Right cardiac atrium (tissue), 5 donors: ENCODE measurements around the gene SCP2. TPM values are rescaled to one million over a fixed set of nuclear protein-coding genes. Genes with fewer than 3 reads are reported as not detected.

Source experiments
- ATAC-seq, 2 donors: fragments of 200-7000 bp; cut with Tn5 transposase; one replicate each; pipeline versions ENCODE4 v1.8.0 to v1.9.1; 2020; ENCODE audit warnings: moderate library complexity in 2 of 2, mild to moderate bottlenecking in 1 of 2
- DNase-seq, 3 donors: peaks; one replicate each; pipeline ENCODE4 v3.0.0-alpha.2; 2020
- H3K27ac ChIP-seq: one replicate; pipeline ENCODE4 v1.5.1; 2013; ENCODE audit warnings: mild to moderate bottlenecking, low read length, control low read depth, moderate library complexity
- H3K27me3 ChIP-seq: one replicate; pipeline ENCODE4 v1.6.1; 2013; ENCODE audit not compliant: control insufficient read depth, insufficient read depth
- H3K4me1 ChIP-seq: one replicate; pipeline ENCODE4 v1.6.1; 2013; ENCODE audit warnings: low read length; ENCODE audit not compliant: control insufficient read depth, insufficient read depth
- H3K4me3 ChIP-seq: one replicate; pipeline ENCODE4 v1.5.1; 2013; ENCODE audit warnings: low read length, control low read depth
- H3K9me3 ChIP-seq: one replicate; pipeline ENCODE4 v1.6.1; 2013; ENCODE audit warnings: low read length; ENCODE audit not compliant: control insufficient read depth
- WGBS: extraction: QIAGEN DNeasy Blood & Tissue Kit; methylation state at CpG from one replicate; pipeline ENCODE4 v1.1.7; 2013; 5-methylcytosine and 5-hydroxymethylcytosine counted together
- intact Hi-C, 4 donors: fragments of 100-400 bp; cut with DNase I; formaldehyde crosslinking; loops; one replicate each; pipeline versions ENCODE4 v1.11.0 to v1.14.0; 2022 to 2023
- polyA plus RNA-seq: library from polyadenylated mRNA; stranded (reverse); fragments of 200-250 nt; gene quantifications from one replicate; pipeline ENCODE4 v1.2.3, GENCODE V29; 2013
- total RNA-seq, 4 donors: library from RNA; stranded (reverse); fragmentation: NEBNext Ultra II Directional; extraction: Animal tissue kit (Norgen Biotek cat#: 25700); gene quantifications; one replicate each; pipeline ENCODE4 v1.2.1, GENCODE V29; 2021
- donor health status: healthy with polysubstance abuse.
- donor health status: DM: no; HTN: yes; CAD: no.
- donor health status: DM: no; HTN: no; CAD: no.
- donor health status: DM: no; HTN: yes; CAD: no; lungs with severe emphysema.
- donor health status: DM: yes; HTN: yes; CAD: no.

Gene SCP2
- total and polyA plus RNA-seq, 5 donors: 129 to 203 (median 140) TPM

DNA sequence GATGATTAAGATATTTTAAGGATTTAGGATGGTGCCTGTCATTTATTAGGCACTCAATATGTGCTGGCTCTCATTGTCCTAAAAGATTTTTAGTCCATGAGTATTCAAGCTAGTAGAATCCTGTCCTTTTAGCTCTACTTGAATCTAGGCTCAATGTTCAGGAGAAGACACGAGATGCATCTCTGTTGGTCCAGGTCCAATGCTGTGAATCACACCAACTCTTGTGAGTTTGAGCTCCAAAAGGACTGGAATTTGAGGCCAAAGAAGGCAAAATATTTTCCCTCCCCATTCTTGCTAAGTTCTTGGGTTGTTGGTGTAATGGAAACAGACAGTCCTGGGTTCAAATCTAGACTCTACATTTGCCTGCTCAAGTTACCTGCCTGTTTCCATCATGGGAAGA, 133.5 kb downstream of the SCP2 start:
- intact Hi-C loops: loop anchor here in 1 of 4 donors (10.0 kb wide), 1 partner anchor 46 kb away; no protein-coding TSS in a partner anchor
- Histone ChIP-seq H3K27ac (no peak overlapping the region), H3K4me1 (no peaks in the 10 kb centered on the region), H3K9me3 (no peaks in the 10 kb centered on the region), H3K4me3 (no peak overlapping the region), H3K27me3 (no peaks in the 10 kb centered on the region)
- WGBS: 65% methylated on average over 1 of the region's 1 CpG
- ATAC-seq: no peak
- peak in 1 of 3 donors; percentile 21 for DNase-seq

DNA sequence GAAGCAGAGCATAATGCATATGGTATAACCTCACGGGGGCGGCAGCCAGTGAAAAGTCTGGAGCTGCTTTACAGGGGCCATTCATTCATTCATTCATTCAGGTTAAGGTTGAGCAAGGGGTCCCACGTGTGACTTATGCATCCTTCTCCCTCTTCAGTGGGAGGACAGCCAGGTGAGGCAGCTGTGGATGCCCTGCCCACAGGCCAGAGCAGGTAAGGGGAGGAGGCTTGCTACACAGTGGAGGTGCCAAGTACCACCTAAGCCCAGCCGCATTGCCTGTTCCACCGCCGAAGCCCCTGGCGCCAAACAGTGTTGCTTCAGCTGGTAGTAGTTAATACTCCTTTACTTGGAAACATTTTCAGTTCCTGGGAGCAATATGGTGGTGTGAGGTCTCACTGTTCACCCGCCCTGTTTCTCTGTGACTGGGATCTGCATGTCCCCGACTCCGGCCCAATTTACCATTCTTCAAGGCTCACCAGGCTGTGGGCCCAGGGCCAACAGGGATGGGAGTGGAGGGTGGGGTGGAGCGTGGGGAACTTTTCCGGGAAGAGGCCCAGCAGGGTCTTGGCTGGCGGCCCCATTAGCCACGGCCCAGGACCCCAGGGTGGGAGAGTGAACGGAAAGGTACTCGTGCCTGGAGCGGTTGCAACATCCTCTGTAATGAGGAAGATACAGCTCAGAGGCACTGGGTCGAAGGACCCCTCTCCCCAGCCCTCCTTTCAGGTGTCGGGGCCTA, 134.2 kb downstream of the SCP2 start:
- no peaks in the 10 kb centered on the region for H3K27me3 ChIP-seq
- H3K4me3 ChIP-seq: peak overlapping the region; percentile 66
- H3K27ac ChIP-seq: peak overlapping the region; percentile 6
- ATAC-seq (peak; percentile 51 to 67), DNase-seq (peak; percentile 77 to 95 (median 88))
- no peaks in the 10 kb centered on the region for H3K4me1 ChIP-seq
- no peaks in the 10 kb centered on the region for H3K9me3 ChIP-seq
- WGBS: 33% methylated on average over 19 of the region's 19 CpGs
- intact Hi-C loops: loop anchor here in 1 of 4 donors (10.0 kb wide), 1 partner anchor 46 kb away; no protein-coding TSS in a partner anchor

DNA sequence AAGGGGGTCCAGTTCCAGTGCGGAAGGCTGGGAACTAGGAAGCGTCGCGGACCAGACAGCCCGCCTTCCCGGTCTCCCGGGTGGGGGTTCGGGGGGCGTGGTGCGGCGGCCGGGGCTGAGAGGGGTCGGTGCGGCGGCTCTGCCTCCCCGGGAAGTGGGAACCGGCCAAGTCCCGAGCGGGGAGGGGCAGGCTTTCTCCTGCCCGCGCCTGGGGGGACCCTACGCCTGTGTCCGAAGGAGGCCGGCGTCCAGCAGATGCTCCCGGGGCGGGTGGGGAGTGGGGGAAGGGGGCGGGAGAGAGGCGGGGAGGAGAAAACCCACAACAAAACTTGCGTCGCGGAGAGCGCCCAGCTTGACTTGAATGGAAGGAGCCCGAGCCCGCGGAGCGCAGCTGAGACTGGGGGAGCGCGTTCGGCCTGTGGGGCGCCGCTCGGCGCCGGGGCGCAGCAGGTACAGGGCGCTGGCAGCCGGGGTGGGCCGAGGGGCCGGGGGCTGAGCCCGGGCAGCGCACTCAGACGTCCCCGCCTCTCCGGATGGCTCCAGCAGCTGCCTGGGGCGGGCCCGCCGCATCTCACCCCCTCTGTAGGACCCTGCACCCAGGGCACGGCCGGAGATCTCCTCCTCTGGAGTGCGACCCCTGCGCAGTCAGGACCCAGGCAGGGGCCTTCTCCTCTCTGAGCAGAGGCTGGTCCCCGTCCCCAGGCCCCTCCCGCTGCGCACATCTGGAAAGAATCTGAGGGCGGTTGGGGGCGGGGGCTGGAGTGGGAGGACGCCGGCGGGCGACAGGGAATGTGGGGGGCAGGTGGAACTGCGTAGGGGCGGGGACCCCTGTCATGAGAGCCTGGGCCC, 135.0 kb downstream of the SCP2 start, which contains the start of gene PODN:
PODN (plus strand) TSS at position 355 of the 849 bp plus-strand sequence. CDS start 7,643 bp downstream, outside the sequence.
- Histone ChIP-seq H3K27ac (peak within 1 kb of the TSS; percentile 6), H3K4me3 (peak within 1 kb of the TSS; percentile 66), H3K4me1 (peaks cover under 1% of the 10 kb centered on the region), H3K9me3 (no peaks in the 10 kb centered on the region), H3K27me3 (no peaks in the 10 kb centered on the region)
- intact Hi-C loops: loop anchor here in 1 of 4 donors (10.0 kb wide), 1 partner anchor 47 kb away; no protein-coding TSS in a partner anchor
- ATAC-seq (peak; percentile 48 to 61), DNase-seq (peak; percentile 70 to 89 (median 83))
- WGBS: under 1% methylated on average over 73 of the region's 73 CpGs

DNA sequence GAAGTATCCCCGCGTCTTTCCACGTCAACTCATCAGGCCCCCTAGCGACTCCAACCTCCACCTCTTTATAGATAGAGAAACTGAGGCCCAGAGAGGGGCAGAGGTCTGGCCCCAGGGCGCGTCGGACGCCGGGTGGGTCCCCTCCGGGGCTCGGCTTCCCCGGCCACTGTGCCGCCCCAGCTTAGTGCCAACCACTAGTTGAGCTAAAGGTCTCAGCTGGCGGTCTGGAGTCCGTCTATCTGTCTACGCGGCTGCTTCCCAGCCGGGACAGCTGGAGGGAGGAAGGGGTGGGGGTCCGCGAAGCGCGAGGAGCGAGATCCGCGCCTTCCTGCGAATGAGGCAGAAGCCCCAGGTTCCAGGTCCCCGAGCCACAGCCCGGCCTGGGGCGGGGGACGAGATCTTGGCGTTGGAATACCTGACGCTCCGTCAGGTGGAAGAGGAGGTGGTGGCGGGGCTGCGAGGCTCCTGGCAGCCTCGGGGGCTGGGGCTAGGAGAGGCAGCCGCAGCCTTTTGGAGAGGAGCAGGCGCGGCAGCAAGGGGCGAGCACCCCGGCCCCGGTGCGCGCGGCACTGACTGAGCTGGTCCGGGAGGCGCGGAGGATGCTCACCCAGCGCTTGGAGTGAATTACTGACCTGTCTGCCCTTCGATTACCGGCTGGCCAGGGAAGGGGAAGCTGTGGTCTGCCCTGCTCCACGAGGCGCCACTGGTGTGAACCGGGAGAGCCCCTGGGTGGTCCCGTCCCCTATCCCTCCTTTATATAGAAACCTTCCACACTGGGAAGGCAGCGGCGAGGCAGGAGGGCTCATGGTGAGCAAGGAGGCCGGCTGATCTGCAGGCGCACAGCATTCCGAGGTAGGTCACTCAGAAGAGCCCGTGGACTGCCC, 135.9 kb downstream of the SCP2 start:
- Histone ChIP-seq H3K9me3 (no peaks in the 10 kb centered on the region), H3K4me1 (peaks cover 2% of the 10 kb centered on the region), H3K27ac (no peak overlapping the region), H3K27me3 (no peaks in the 10 kb centered on the region), H3K4me3 (peak overlapping the region; percentile 66)
- WGBS: 18% methylated on average over 61 of the region's 61 CpGs
- ATAC-seq (peak in 1 of 2 donors; percentile 17), DNase-seq (peak in 2 of 3 donors; percentile 67 to 68)
- intact Hi-C loops: loop anchor here in 1 of 4 donors (10.0 kb wide), 1 partner anchor 48 kb away; no protein-coding TSS in a partner anchor

DNA sequence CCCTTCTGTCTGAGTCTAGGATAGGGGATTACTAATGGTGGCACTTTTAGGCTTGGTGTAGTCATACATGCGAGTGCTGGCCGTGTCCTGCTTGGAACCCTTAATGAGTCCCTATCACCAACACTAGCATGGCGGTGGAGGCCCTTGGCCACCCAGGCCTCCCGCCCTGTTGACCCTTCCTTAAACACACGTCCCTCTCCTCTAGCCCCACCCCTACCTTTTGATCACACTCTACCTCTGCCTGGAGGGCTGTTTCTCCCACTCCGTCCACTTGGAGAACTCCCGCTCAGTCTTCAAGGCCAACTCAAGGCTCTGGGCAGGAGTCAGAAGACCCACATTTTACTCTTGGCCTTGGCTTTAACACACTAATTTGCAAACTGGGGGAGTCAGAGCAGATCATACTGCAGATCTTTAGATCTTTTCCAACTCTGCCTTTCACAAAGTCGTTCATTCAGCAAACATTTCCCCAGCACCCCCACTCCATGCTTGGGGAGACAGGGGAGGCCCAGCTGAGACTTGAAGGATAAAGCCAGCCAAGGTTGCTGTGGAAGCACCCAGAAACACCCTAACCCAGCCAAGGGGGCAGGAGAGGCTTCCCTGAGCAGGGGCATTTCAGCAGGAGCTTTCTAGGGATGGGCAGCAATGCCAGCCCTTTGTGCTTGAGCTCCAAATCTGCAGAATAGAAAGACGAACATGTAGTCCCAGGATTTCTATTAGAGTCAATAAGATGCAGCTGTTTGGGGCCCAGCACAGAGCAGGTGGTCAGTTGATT, 136.9 kb downstream of the SCP2 start:
- DNase-seq: peak in 1 of 3 donors; percentile 40
- Histone ChIP-seq H3K27me3 (no peaks in the 10 kb centered on the region), H3K4me1 (peaks cover 2% of the 10 kb centered on the region), H3K4me3 (no peak overlapping the region), H3K9me3 (no peaks in the 10 kb centered on the region), H3K27ac (no peak overlapping the region)
- WGBS: 89% methylated on average over 9 of the region's 9 CpGs
- no peak for ATAC-seq
- intact Hi-C loops: loop anchor here in 1 of 4 donors (10.0 kb wide), 1 partner anchor 49 kb away; no protein-coding TSS in a partner anchor

DNA sequence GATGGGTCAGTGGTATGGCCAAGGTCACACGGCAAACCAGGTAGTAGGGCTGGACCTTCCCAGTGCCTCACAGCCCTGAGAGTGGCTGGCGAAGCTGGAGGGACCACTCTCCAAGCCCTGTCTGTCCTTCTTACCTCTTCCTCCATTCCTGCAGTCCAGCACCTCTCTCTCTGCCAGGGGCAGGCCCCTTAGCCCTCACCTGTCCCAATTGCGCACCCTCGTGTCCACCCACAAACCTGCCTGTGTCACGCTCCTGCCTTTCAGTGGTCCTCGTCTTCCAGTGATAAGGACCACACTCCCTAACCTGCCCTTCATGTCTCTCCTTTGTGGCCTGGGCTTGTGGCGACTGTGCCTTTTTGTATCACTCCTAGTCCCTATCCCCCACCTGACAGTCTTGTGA, 138.3 kb downstream of the SCP2 start:
- no peaks in the 10 kb centered on the region for H3K9me3 ChIP-seq
- intact Hi-C loops: loop anchor here in 1 of 4 donors (10.0 kb wide), 1 partner anchor 51 kb away; no protein-coding TSS in a partner anchor
- no peak overlapping the region for H3K27ac ChIP-seq
- ATAC-seq: no peak
- H3K4me1 ChIP-seq: peaks cover 2% of the 10 kb centered on the region
- 93% methylated on average over 7 of the region's 7 CpGs for WGBS
- no peaks in the 10 kb centered on the region for H3K27me3 ChIP-seq
- H3K4me3 ChIP-seq: no peak overlapping the region
- peak in 1 of 3 donors; percentile 34 for DNase-seq

DNA sequence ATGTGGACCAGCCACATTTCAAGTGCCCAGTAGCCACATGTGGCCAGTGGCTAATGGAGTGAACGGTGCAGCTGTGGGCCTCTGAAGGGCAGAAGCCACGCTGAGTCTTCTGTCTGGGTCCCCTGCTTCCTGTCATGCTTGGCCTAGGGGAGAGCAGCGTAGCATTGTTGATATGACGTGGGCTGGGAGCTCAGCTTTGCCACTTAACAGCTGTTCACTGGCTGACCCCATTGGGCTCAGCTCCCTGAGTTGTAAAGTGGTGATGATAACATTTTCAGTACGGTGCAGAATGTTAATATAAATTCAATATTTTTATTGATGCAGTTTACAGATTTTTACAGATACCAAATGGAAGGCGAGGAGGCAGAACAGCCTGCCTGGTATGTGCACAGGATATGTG, 139.4 kb downstream of the SCP2 start:
- no peak overlapping the region for H3K4me3 ChIP-seq
- H3K27ac ChIP-seq: no peak overlapping the region
- peak; percentile 20 to 31 for ATAC-seq
- H3K9me3 ChIP-seq: no peaks in the 10 kb centered on the region
- intact Hi-C loops: loop anchor here in 1 of 4 donors (10.0 kb wide), 1 partner anchor 52 kb away; no protein-coding TSS in a partner anchor
- DNase-seq: peak in 1 of 3 donors; percentile 77
- H3K4me1 ChIP-seq: peaks cover 2% of the 10 kb centered on the region
- WGBS: 39% methylated on average over 6 of the region's 6 CpGs
- H3K27me3 ChIP-seq: no peaks in the 10 kb centered on the region

DNA sequence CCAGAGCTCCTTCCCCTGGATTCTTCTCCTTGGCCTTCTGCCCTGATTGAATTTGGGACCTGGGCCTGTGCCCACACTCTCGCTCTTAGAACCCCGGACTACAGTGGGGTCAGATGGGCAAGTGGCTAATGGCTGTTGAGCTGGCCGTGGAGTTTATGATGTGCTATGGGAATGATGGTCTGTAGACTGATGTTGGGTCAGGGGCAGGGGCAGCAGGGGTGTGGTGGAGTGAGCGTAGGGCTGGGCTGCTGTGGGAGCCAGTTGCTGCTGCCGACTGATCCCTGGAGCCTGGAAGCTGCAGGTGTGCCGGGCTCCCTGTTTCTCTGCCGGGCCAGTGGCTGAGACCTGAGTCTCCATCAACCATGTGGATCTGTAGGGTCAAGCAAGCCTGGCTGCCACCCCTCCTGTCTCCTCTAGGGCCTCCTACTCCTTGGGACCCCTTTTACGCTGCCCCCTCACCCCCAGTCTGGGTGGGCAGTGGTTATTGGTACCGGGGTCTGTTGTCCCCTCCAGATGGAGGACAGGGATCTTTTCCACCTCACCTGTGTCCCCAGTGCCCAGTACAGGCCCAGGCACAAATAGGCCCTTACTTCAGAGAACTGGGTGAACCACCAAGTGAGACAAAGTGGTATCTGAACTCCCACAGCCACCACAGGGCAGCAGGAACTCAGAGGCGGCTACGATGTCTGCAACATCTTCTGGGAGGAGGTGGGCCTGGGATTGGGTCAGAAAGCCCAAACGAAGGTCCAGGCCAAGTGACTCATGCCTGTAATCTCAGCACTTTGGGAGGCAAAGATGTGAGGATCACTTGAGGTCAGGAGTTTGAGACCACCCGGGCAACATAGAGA, 140.0 kb downstream of the SCP2 start:
- H3K27ac ChIP-seq: no peak overlapping the region
- 70% methylated on average over 13 of the region's 13 CpGs for WGBS
- DNase-seq (peak in 1 of 3 donors; percentile 49), ATAC-seq (no peak)
- no peaks in the 10 kb centered on the region for H3K27me3 ChIP-seq
- H3K4me1 ChIP-seq: peaks cover 2% of the 10 kb centered on the region
- H3K4me3 ChIP-seq: no peak overlapping the region
- no peaks in the 10 kb centered on the region for H3K9me3 ChIP-seq
- intact Hi-C loops: loop anchor here in 1 of 4 donors (10.0 kb wide), 1 partner anchor 52 kb away; no protein-coding TSS in a partner anchor

DNA sequence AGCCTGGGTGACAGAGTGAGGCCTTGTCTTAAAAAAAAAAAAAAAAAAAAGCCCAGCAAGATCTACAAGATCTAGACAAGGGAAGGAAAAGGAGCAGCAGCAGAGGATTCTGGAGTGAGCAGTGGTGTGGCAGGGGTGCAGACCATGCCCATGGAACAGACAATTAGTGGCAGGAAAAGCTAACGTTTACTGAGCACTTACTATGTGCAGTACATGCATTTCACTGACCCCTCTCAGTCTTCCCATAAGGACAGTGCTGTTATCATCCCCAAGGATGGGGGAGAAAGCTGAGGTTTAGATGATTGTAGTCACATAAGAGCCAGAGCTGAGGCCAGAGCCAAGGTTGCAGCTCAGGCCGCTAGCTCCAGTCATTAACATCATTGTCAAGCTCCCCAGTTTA, 140.8 kb downstream of the SCP2 start:
- Histone ChIP-seq H3K9me3 (no peaks in the 10 kb centered on the region), H3K27ac (no peak overlapping the region), H3K4me3 (no peak overlapping the region), H3K27me3 (no peaks in the 10 kb centered on the region), H3K4me1 (peaks cover 2% of the 10 kb centered on the region)
- 88% methylated on average over 2 of the region's 2 CpGs for WGBS
- ATAC-seq (no peak), DNase-seq (no peak)
- intact Hi-C loops: loop anchor here in 1 of 4 donors (10.0 kb wide), 1 partner anchor 53 kb away; no protein-coding TSS in a partner anchor
